ENCODE measurements around the gene TTC7B.

Gene TTC7B

DNA sequence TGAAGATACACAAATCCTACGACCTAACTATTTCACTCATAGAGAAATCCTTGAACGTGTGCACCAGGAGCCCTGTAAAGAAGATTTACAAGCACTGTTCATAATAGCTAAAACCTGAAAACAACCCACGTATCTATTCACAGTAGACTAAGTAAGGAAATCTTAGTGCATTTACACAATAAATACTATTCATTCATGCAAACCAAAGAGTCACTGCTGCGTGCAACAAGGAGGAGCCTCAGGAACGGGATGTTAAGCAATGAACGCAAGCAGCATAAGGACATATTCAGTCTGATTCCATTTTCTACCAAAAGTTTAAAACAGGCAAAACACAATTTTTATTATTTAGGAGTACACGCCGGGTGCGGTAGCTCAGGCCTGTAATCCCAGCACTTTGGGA, 176.6 kb downstream of the TTC7B start:
- no peak for TF ChIP-seq ZNF274 (IDR thresholded peaks at IDR 0.05; ENCODE audit: low read depth, low read length)
- H3K4me3 ChIP-seq (ENCODE audit: low read length): no peak overlapping the region

GRCh38 chr14:90632871-90633270, 183.4 kb downstream of the TTC7B start:
- no peak for TF ChIP-seq ZNF274 (IDR thresholded peaks at IDR 0.05; ENCODE audit: low read depth, low read length)
- H3K4me3 ChIP-seq (ENCODE audit: low read length): no peak overlapping the region

- TF ChIP-seq ZNF274 (IDR thresholded peaks at IDR 0.05; ENCODE audit: low read depth, low read length): no peak
- no peak overlapping the region for H3K4me3 ChIP-seq (ENCODE audit: low read length)
Measured at GRCh38 chr14:90632451-90632850, 183.8 kb downstream of the TTC7B start.

- H3K4me3 ChIP-seq (ENCODE audit: low read length): no peak overlapping the region
- TF ChIP-seq ZNF274 (IDR thresholded peaks at IDR 0.05; ENCODE audit: low read depth, low read length): no peak
Measured at GRCh38 chr14:90630171-90630806, 185.9 kb downstream of the TTC7B start.

GRCh38 chr14:90629471-90629870, 186.8 kb downstream of the TTC7B start:
- no peak for TF ChIP-seq ZNF274 (IDR thresholded peaks at IDR 0.05; ENCODE audit: low read depth, low read length)

GRCh38 chr14:90628825-90629224, 187.4 kb downstream of the TTC7B start:
- no peak overlapping the region for H3K4me3 ChIP-seq (ENCODE audit: low read length)
- TF ChIP-seq ZNF274 (IDR thresholded peaks at IDR 0.05; ENCODE audit: low read depth, low read length): no peak

More at GRCh38 chr14:90629471-90629870, 186.8 kb downstream of the TTC7B start:
- no peak overlapping the region for H3K4me3 ChIP-seq (ENCODE audit: low read length)

GRCh38 chr14:90627478-90627877, 188.8 kb downstream of the TTC7B start:
- TF ChIP-seq ZNF274 (IDR thresholded peaks at IDR 0.05; ENCODE audit: low read depth, low read length): no peak

GRCh38 chr14:90626550-90626949, 189.7 kb downstream of the TTC7B start:
- no peak for TF ChIP-seq ZNF274 (IDR thresholded peaks at IDR 0.05; ENCODE audit: low read depth, low read length)
- H3K4me3 ChIP-seq (ENCODE audit: low read length): no peak overlapping the region

More at GRCh38 chr14:90627478-90627877, 188.8 kb downstream of the TTC7B start:
- H3K4me3 ChIP-seq (ENCODE audit: low read length): no peak overlapping the region

GRCh38 chr14:90625445-90625844, 190.8 kb downstream of the TTC7B start:
- no peak for TF ChIP-seq ZNF274 (IDR thresholded peaks at IDR 0.05; ENCODE audit: low read depth, low read length)
- H3K4me3 ChIP-seq (ENCODE audit: low read length): no peak overlapping the region

GRCh38 chr14:90624732-90625400, 191.4 kb downstream of the TTC7B start:
- H3K4me3 ChIP-seq (ENCODE audit: low read length): no peak overlapping the region
- no peak for TF ChIP-seq ZNF274 (IDR thresholded peaks at IDR 0.05; ENCODE audit: low read depth, low read length)

DNA sequence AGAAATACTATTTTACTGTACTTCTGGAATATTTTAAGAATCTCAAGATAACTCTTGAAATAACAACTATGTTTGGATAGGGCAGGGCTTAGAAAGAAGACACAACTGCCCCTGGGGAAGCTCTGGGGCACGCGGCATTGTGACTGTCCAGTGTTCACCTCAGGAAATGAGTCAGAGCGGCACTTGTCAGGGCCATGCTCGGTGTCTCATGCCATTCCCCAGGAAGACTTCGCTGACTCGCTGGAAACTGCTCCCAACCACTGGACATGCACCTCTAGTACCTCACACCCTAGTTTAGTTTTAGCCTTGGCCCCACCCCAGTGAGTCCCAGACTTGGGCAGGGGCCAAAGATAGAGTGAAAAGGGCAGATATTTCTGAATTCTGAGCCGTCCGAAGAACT, 192.0 kb downstream of the TTC7B start:
- H3K4me3 ChIP-seq (ENCODE audit: low read length): no peak overlapping the region
- TF ChIP-seq ZNF274 (IDR thresholded peaks at IDR 0.05; ENCODE audit: low read depth, low read length): no peak

- no peak overlapping the region for H3K4me3 ChIP-seq (ENCODE audit: low read length)
- TF ChIP-seq ZNF274 (IDR thresholded peaks at IDR 0.05; ENCODE audit: low read depth, low read length): no peak
Measured at GRCh38 chr14:90621201-90621600, 195.0 kb downstream of the TTC7B start.

DNA sequence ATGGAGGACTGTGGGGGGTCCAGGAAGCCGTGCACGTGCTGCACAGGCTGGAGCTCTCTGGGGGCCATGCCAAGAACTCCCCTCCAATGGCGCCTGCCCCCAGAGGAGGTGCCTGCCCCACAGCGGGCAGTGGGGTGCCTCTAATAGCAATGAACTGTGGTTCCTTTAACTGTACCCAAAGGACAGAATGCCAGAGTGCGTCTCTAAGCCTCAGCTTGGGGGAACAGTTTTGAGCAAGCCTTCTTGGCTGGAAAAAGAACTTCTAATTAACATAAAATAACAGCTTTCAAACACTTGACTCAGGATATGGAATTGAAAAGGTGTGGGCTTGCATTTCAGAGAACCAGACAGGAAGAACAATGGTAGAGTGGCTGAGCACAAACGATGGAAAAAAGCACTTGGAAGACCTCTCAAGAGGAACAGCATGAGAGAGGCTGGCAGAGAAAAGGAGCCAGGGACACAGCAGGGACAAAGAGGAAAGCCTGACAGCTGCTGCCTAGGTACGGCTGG, 195.6 kb downstream of the TTC7B start:
- no peak overlapping the region for H3K4me3 ChIP-seq (ENCODE audit: low read length)
- TF ChIP-seq ZNF274 (IDR thresholded peaks at IDR 0.05; ENCODE audit: low read depth, low read length): no peak

- TF ChIP-seq ZNF274 (IDR thresholded peaks at IDR 0.05; ENCODE audit: low read depth, low read length): no peak
Measured at GRCh38 chr14:90619911-90620310, 196.3 kb downstream of the TTC7B start.

GRCh38 chr14:90617961-90618360, 198.3 kb downstream of the TTC7B start:
- H3K4me3 ChIP-seq (ENCODE audit: low read length): no peak overlapping the region
- TF ChIP-seq ZNF274 (IDR thresholded peaks at IDR 0.05; ENCODE audit: low read depth, low read length): no peak

More at GRCh38 chr14:90619911-90620310, 196.3 kb downstream of the TTC7B start:
- no peak overlapping the region for H3K4me3 ChIP-seq (ENCODE audit: low read length)

Measured in GM08714 (cell line).